Mesenchymal stem cell (in vitro differentiated cells and primary cell): ENCODE data around the gene AGO4.
"Not testable (repeated sequence)": the region's sequence is repeated elsewhere in the genome, so short reads cannot be mapped to it uniquely, and the experiment has no call there.

Experiments used
- DNase-seq: peaks from one replicate; pipeline ENCODE4 v3.0.0-alpha.2; 2013
- H2AFZ ChIP-seq: one replicate; pipeline ENCODE4 v1.6.1; 2013; ENCODE audit warnings: low read depth, mild to moderate bottlenecking, control low read depth, inconsistent platforms, low read length, moderate library complexity
- H2AK5ac ChIP-seq: 2 replicates; pipeline ENCODE4 v1.6.1; 2013; ENCODE audit warnings: low read length, moderate library complexity, mild to moderate bottlenecking, inconsistent platforms; ENCODE audit not compliant: severe bottlenecking
- H2BK120ac ChIP-seq: one replicate; pipeline ENCODE4 v1.6.1; 2013; ENCODE audit warnings: low read depth, mild to moderate bottlenecking, inconsistent platforms, low read length, moderate library complexity
- H2BK12ac ChIP-seq, 2 experiments: one replicate each; pipeline ENCODE4 v1.6.1; 2013; ENCODE audit warnings: inconsistent platforms in 2 of 2, low read length in 2 of 2, mild to moderate bottlenecking in 2 of 2, moderate library complexity in 2 of 2, control low read depth in 1 of 2
- H2BK15ac ChIP-seq: one replicate; pipeline ENCODE4 v1.6.1; 2013; ENCODE audit warnings: mild to moderate bottlenecking, low read depth, inconsistent platforms; ENCODE audit not compliant: poor library complexity, severe bottlenecking
- H2BK5ac ChIP-seq: 2 replicates; pipeline ENCODE4 v1.6.1; 2013; ENCODE audit warnings: low read depth, mild to moderate bottlenecking, low read length, control low read depth, inconsistent platforms; ENCODE audit not compliant: poor library complexity, severe bottlenecking
- H3K14ac ChIP-seq, 2 experiments: one replicate each; pipeline ENCODE4 v1.6.1; 2013; ENCODE audit warnings: inconsistent platforms in 2 of 2, low read length in 2 of 2, control low read depth in 1 of 2, mild to moderate bottlenecking in 1 of 2, moderate library complexity in 1 of 2
- H3K18ac ChIP-seq, 2 experiments: one replicate each; pipeline ENCODE4 v1.6.1; 2013; ENCODE audit warnings: inconsistent platforms in 2 of 2, low read length in 2 of 2, control low read depth in 1 of 2, low read depth in 1 of 2, mild to moderate bottlenecking in 1 of 2
- H3K23ac ChIP-seq, 2 experiments: one replicate each; pipeline ENCODE4 v1.6.1; 2013; ENCODE audit warnings: inconsistent platforms in 2 of 2, low read length in 2 of 2, mild to moderate bottlenecking in 2 of 2, moderate library complexity in 2 of 2, control low read depth in 1 of 2
- H3K27ac ChIP-seq: 2 replicates; pipeline ENCODE4 v1.5.1; 2013; ENCODE audit warnings: mild to moderate bottlenecking, moderate library complexity, low read length, control low read depth, inconsistent platforms; ENCODE audit not compliant: poor library complexity, severe bottlenecking
- H3K27me3 ChIP-seq, 2 experiments: 2 replicates each; pipeline versions ENCODE4 v1.6.1 to v1.7.0; 2013; ENCODE audit warnings: low read length in 2 of 2, mild to moderate bottlenecking in 2 of 2, moderate library complexity in 2 of 2, control low read depth in 1 of 2, inconsistent platforms in 1 of 2; ENCODE audit not compliant: control insufficient read depth in 1 of 2, insufficient read depth in 1 of 2
- H3K36me3 ChIP-seq, 2 experiments: 2 replicates each; pipeline versions ENCODE4 v1.6.1 to v1.7.0; 2013; ENCODE audit warnings: low read length in 2 of 2, control low read depth in 1 of 2, inconsistent platforms in 1 of 2, low read depth in 1 of 2, mild to moderate bottlenecking in 1 of 2; ENCODE audit not compliant: insufficient read depth in 2 of 2, control insufficient read depth in 1 of 2
- H3K4ac ChIP-seq, 2 experiments: one replicate each; pipeline ENCODE4 v1.6.1; 2013; ENCODE audit warnings: inconsistent platforms in 2 of 2, low read length in 2 of 2, mild to moderate bottlenecking in 2 of 2, moderate library complexity in 2 of 2, control low read depth in 1 of 2, low read depth in 1 of 2
- H3K4me1 ChIP-seq: 2 replicates; pipeline ENCODE4 v1.6.1; 2013; ENCODE audit warnings: low read depth, low read length, control low read depth; ENCODE audit not compliant: control insufficient read depth, insufficient read depth
- H3K4me2 ChIP-seq: 2 replicates; pipeline ENCODE4 v1.6.1; 2013; ENCODE audit warnings: low read length, mild to moderate bottlenecking, inconsistent platforms; ENCODE audit not compliant: poor library complexity, severe bottlenecking
- H3K4me3 ChIP-seq, 2 experiments: 2 replicates each; pipeline versions ENCODE4 v1.5.1 to v1.7.0; 2013; ENCODE audit warnings: low read length in 2 of 2, mild to moderate bottlenecking in 2 of 2, control low read depth in 1 of 2, low read depth in 1 of 2; ENCODE audit not compliant: insufficient read depth in 1 of 2
- H3K79me1 ChIP-seq: replicated peaks from 2 replicates; pipeline ENCODE4 v1.6.1; 2013; ENCODE audit warnings: mild to moderate bottlenecking, control low read depth, low read length, inconsistent platforms; ENCODE audit not compliant: poor library complexity, severe bottlenecking
- H3K9ac ChIP-seq: 2 replicates; pipeline ENCODE4 v1.7.0; 2013; ENCODE audit warnings: mild to moderate bottlenecking, low read length, moderate library complexity
- H3K9me3 ChIP-seq: 2 replicates; pipeline ENCODE4 v1.7.0; 2013; ENCODE audit warnings: mild to moderate bottlenecking, low read length; ENCODE audit not compliant: control insufficient read depth
- H4K8ac ChIP-seq: one replicate; pipeline ENCODE4 v1.6.1; 2013; ENCODE audit warnings: inconsistent platforms, mild to moderate bottlenecking, low read length, moderate library complexity
- H4K91ac ChIP-seq: one replicate; pipeline ENCODE4 v1.6.1; 2013; ENCODE audit warnings: mild to moderate bottlenecking, low read length, inconsistent platforms
- WGBS: methylation state at CpG from one replicate; pipeline ENCODE4 v1.1.7; 2013; ENCODE audit warnings: mixed read lengths; 5-methylcytosine and 5-hydroxymethylcytosine counted together

AGO4 gene

GRCh38 chr1:35800167-35800887 lies 7.5 kb upstream of the AGO4 start:
- H3K27ac ChIP-seq, DNase-seq, H2AK5ac ChIP-seq, H3K14ac ChIP-seq, H3K79me1 ChIP-seq, H3K23ac ChIP-seq, H3K9ac ChIP-seq, H4K8ac ChIP-seq, H2BK5ac ChIP-seq, H2BK120ac ChIP-seq, H3K4me1 ChIP-seq, H3K4ac ChIP-seq, H3K9me3 ChIP-seq, H2BK15ac ChIP-seq, H3K4me3 ChIP-seq, H3K27me3 ChIP-seq, H2AFZ ChIP-seq, H3K36me3 ChIP-seq, H2BK12ac ChIP-seq, H3K4me2 ChIP-seq, H3K18ac ChIP-seq, H4K91ac ChIP-seq: not testable (repeated sequence)
- 93% methylated on average over 9 of the region's 11 CpGs for WGBS

GRCh38 chr1:35808450-35809113 lies 766 bp downstream of the AGO4 start:
- Histone ChIP-seq H3K27me3 (no peaks in the 10 kb centered on the region), H2BK5ac (peak overlapping the region; percentile 57), H3K14ac (peak overlapping the region in 1 of 2 experiments; percentile 65), H4K8ac (no peak overlapping the region), H3K36me3 (no peaks in the 10 kb centered on the region), H3K18ac (peak overlapping the region; percentile 82 to 88), H4K91ac (no peak overlapping the region), H3K4me3 (peak overlapping the region; percentile 79 to 87), H2AK5ac (no peak overlapping the region), H3K23ac (peak overlapping the region in 1 of 2 experiments; percentile 52), H3K4me2 (peak overlapping the region; percentile 82), H2AFZ (peak overlapping the region; percentile 85), H3K27ac (peak overlapping the region; percentile 9), H3K4ac (peak overlapping the region; percentile 47 to 86), H3K9ac (peak overlapping the region; percentile 97), H2BK120ac (peak overlapping the region; percentile 98), H2BK15ac (peak overlapping the region; percentile 7), H3K4me1 (peaks cover 6% of the 10 kb centered on the region), H3K9me3 (no peaks in the 10 kb centered on the region), H2BK12ac (no peak overlapping the region), H3K79me1 (peaks cover 16% of the 10 kb centered on the region)
- under 1% methylated on average over 42 of the region's 49 CpGs for WGBS
- DNase-seq: peak; percentile 42

GRCh38 chr1:35809114-35810095 lies 1.6 kb downstream of the AGO4 start:
- no peaks in the 10 kb centered on the region for H3K36me3 ChIP-seq
- H3K4me1 ChIP-seq: peaks cover 6% of the 10 kb centered on the region
- no peak overlapping the region for H4K91ac ChIP-seq
- no peak overlapping the region for H3K14ac ChIP-seq
- 89% methylated on average over 5 of the region's 7 CpGs for WGBS
- H2BK5ac ChIP-seq: no peak overlapping the region
- H3K23ac ChIP-seq: no peak overlapping the region
- H3K18ac ChIP-seq: no peak overlapping the region
- H3K27me3 ChIP-seq: no peaks in the 10 kb centered on the region
- peaks cover 16% of the 10 kb centered on the region for H3K79me1 ChIP-seq
- peak overlapping the region; percentile 82 for H3K4me2 ChIP-seq
- peak overlapping the region; percentile 9 for H3K27ac ChIP-seq
- H2BK12ac ChIP-seq: no peak overlapping the region
- H4K8ac ChIP-seq: no peak overlapping the region
- no peak overlapping the region for H2BK15ac ChIP-seq
- DNase-seq: peak; percentile 5
- no peak overlapping the region for H2AK5ac ChIP-seq
- H3K4me3 ChIP-seq: peak overlapping the region; percentile 79 to 87
- peak overlapping the region; percentile 85 for H2AFZ ChIP-seq
- peak overlapping the region in 1 of 2 experiments; percentile 86 for H3K4ac ChIP-seq
- H3K9me3 ChIP-seq: no peaks in the 10 kb centered on the region
- H2BK120ac ChIP-seq: no peak overlapping the region
- H3K9ac ChIP-seq: peak overlapping the region; percentile 97
